ENCODE data around the gene MCHR1.

GRCh38 chr22:40634119-40634903, 45.0 kb upstream of the MCHR1 start:
- TF ChIP-seq CTCF (IDR thresholded peaks at IDR 0.05) (no peak), POLR2AphosphoS5 (IDR thresholded peaks at IDR 0.05) (no peak)
